Upper lobe of left lung (tissue), 6 donors: ENCODE data around the gene PAPSS2. TPM values are rescaled to one million over a fixed set of nuclear protein-coding genes. Genes with fewer than 3 reads are reported as not detected.

ENCODE experiments used
- ATAC-seq, 2 donors: fragments of 200-7000 bp; cut with Tn5 transposase; one replicate each; pipeline ENCODE4 v1.9.1; 2022; ENCODE audit warnings: mild to moderate bottlenecking in 2 of 2, moderate library complexity in 2 of 2; ENCODE audit not compliant: low FRiP score in 2 of 2
- DNase-seq, 2 donors: peaks; one replicate each; pipeline ENCODE4 v3.0.0-alpha.2; 2019 to 2020
- H3K27ac ChIP-seq, 4 donors: fragments of 200-600 bp; sonication (generic); one replicate each; pipeline ENCODE4 v1.5.1; 2016 to 2019
- H3K27me3 ChIP-seq, 4 donors: fragments of 200-600 bp; sonication (generic); one replicate each; pipeline ENCODE4 v1.5.1; 2017 to 2019
- H3K36me3 ChIP-seq, 4 donors: fragments of 200-600 bp; sonication (generic); one replicate each; pipeline ENCODE4 v1.5.1; 2016 to 2019
- H3K4me1 ChIP-seq, 4 donors: fragments of 200-600 bp; sonication (generic); one replicate each; pipeline ENCODE4 v1.5.1; 2018 to 2019
- H3K4me3 ChIP-seq, 4 donors: fragments of 200-600 bp; sonication (generic); one replicate each; pipeline ENCODE4 v1.5.1; 2017 to 2019; ENCODE audit warnings: mild to moderate bottlenecking in 2 of 4, moderate library complexity in 1 of 4
- H3K9me3 ChIP-seq, 4 donors: fragments of 200-600 bp; sonication (generic); one replicate each; pipeline ENCODE4 v1.5.1; 2018 to 2019
- CTCF ChIP-seq, 6 experiments: fragments of 450-650 bp in 4 of 6; fragments of 200-600 bp in 2 of 6; sonication (generic) in 2 of 6; IDR thresholded peaks; one replicate each; pipeline ENCODE4 v1.5.1; 2016 to 2019; ENCODE audit warnings: antibody characterized with exemption in 6 of 6
- EP300 ChIP-seq, 4 donors: sonication (generic); formaldehyde crosslinking; IDR thresholded peaks; one replicate each; pipeline ENCODE4 v1.5.1; 2017; ENCODE audit warnings: antibody characterized with exemption in 4 of 4, control low read depth in 2 of 4
- POLR2A ChIP-seq, 4 donors: fragments of 450-650 bp; IDR thresholded peaks; one replicate each; pipeline ENCODE4 v1.5.1; 2016 to 2017; ENCODE audit warnings: antibody characterized with exemption in 4 of 4, mild to moderate bottlenecking in 2 of 4
- POLR2AphosphoS5 ChIP-seq, 2 donors: sonication (generic); formaldehyde crosslinking; IDR thresholded peaks; one replicate each; pipeline ENCODE4 v1.5.1; 2017; ENCODE audit warnings: antibody characterized with exemption in 2 of 2
- WGBS, 2 donors: methylation state at CpG; one replicate each; pipeline ENCODE4 v1.1.5; 2017 to 2018; 5-methylcytosine and 5-hydroxymethylcytosine counted together
- total RNA-seq, 6 donors: library from RNA; depleted of rRNA in 4 of 6; stranded (reverse); fragments of >200 nt in 4 of 6; gene quantifications; one replicate each; pipeline versions ENCODE4 v1.1.0 to v1.2.1, GENCODE V29; 2016 to 2021
- donor health status: DM: no; HTN: no; CAD: no; lungs with moderate emphysema.
- donor health status: DM: no; HTN: yes; CAD: no; lungs with severe emphysema.

PAPSS2 gene
- total RNA-seq, 6 donors from 2014 or later, result 48.2 to 217 (median 159) TPM

- H3K4me3 ChIP-seq, result no peak overlapping the region
- no peak overlapping the region for H3K27ac ChIP-seq
- no peak for ATAC-seq
- DNase-seq, result no peak
- WGBS, 2 donors, result 62 to 65% methylated on average over 7 of the region's 7 CpGs
- no peaks in the 10 kb centered on the region for H3K27me3 ChIP-seq
- H3K4me1 ChIP-seq, result peaks cover 0 to 26% (median 18%) of the 10 kb centered on the region in 4 donors
- H3K36me3 ChIP-seq, result peaks cover 0 to 16% (median 0%) of the 10 kb centered on the region in 4 donors
- no peaks in the 10 kb centered on the region for H3K9me3 ChIP-seq
- TF ChIP-seq POLR2A (IDR thresholded peaks at IDR 0.05) (no peak), EP300 (IDR thresholded peaks at IDR 0.05) (no peak), POLR2AphosphoS5 (IDR thresholded peaks at IDR 0.05) (no peak), CTCF (IDR thresholded peaks at IDR 0.05) (no peak)
These were observed 24.4 kb downstream of the PAPSS2 start for GRCh38 chr10:87684001-87684638.

GRCh38 chr10:87685832-87686574 lies 26.3 kb downstream of the PAPSS2 start:
- 69 to 71% methylated on average over 5 of the region's 5 CpGs for WGBS, 2 donors
- Histone ChIP-seq H3K27me3 (no peaks in the 10 kb centered on the region), H3K4me3 (no peak overlapping the region), H3K4me1 (peaks cover 3 to 42% (median 24%) of the 10 kb centered on the region in 4 donors), H3K9me3 (no peaks in the 10 kb centered on the region), H3K27ac (peak overlapping the region in 2 of 4 donors; percentile 33 to 53), H3K36me3 (peaks cover 0 to 16% (median 0%) of the 10 kb centered on the region in 4 donors)
- TF ChIP-seq EP300 (IDR thresholded peaks at IDR 0.05) (no peak), POLR2A (IDR thresholded peaks at IDR 0.05) (no peak), POLR2AphosphoS5 (IDR thresholded peaks at IDR 0.05) (no peak), CTCF (IDR thresholded peaks at IDR 0.05) (no peak)
- ATAC-seq (peak in 1 of 2 donors; percentile 37), DNase-seq (no peak)

GRCh38 chr10:87691506-87692070 lies 31.9 kb downstream of the PAPSS2 start:
- H3K9me3 ChIP-seq, result no peaks in the 10 kb centered on the region
- ATAC-seq (no peak), DNase-seq (no peak)
- WGBS, 2 donors, result 49 to 59% methylated on average over 3 of the region's 3 CpGs
- no peaks in the 10 kb centered on the region for H3K27me3 ChIP-seq
- H3K36me3 ChIP-seq, result no peaks in the 10 kb centered on the region
- H3K4me3 ChIP-seq, result no peak overlapping the region
- H3K4me1 ChIP-seq, result peaks cover 5 to 35% (median 26%) of the 10 kb centered on the region in 4 donors
- no peak for TF ChIP-seq EP300 (IDR thresholded peaks at IDR 0.05)
- no peak for TF ChIP-seq CTCF (IDR thresholded peaks at IDR 0.05)
- TF ChIP-seq POLR2A (IDR thresholded peaks at IDR 0.05), result no peak
- TF ChIP-seq POLR2AphosphoS5 (IDR thresholded peaks at IDR 0.05), result no peak
- peak overlapping the region in 1 of 4 donors; percentile 56 for H3K27ac ChIP-seq

DNA sequence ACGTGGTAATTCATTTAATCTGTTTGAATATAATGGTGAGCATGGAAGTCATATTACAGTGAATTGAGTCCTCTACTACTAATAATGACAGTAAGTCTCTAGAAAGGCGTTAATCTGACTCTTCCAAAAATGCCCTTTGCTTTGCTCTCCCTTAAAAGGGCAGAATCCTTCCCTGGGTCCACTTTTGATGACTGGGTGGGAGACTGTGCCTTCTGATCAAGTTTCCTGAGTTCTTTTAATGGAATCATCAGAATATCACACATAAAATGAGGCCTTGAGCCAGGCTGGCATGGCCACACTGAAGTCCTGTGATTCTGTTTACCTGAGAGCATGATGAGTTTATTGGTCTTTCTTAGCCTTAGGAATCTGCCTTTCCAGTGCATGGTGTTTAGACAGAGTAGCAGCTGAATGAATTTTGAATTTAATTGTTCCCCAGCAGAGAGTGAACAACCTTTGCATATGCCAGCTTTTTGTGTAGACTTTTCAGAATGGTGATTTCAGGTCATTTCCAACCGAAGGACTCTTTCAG lies 33.3 kb downstream of the PAPSS2 start:
- no peak overlapping the region for H3K27ac ChIP-seq
- H3K36me3 ChIP-seq, result peaks cover 0 to 6% (median 0%) of the 10 kb centered on the region in 4 donors
- no peak for DNase-seq
- no peaks in the 10 kb centered on the region for H3K9me3 ChIP-seq
- no peak for ATAC-seq
- H3K27me3 ChIP-seq, result no peaks in the 10 kb centered on the region
- no peak for TF ChIP-seq POLR2A (IDR thresholded peaks at IDR 0.05)
- TF ChIP-seq POLR2AphosphoS5 (IDR thresholded peaks at IDR 0.05), result no peak
- TF ChIP-seq EP300 (IDR thresholded peaks at IDR 0.05), result no peak
- no peak for TF ChIP-seq CTCF (IDR thresholded peaks at IDR 0.05)
- no peak overlapping the region for H3K4me3 ChIP-seq
- H3K4me1 ChIP-seq, result peaks cover 5 to 32% (median 24%) of the 10 kb centered on the region in 4 donors
- WGBS, 2 donors, result 84 to 85% methylated on average over 3 of the region's 3 CpGs
